Measurements from ENCODE around the gene DMRTC2. TPM values are rescaled to one million over a fixed set of nuclear protein-coding genes. Genes with fewer than 3 reads are reported as not detected.

The DMRTC2 gene
- total and polyA plus RNA-seq, 9 of the 15 experiments (the other 6 are each of a cell fraction or from before 2014, with no cell fraction given) = 0.03 TPM; not detected in 8

DNA sequence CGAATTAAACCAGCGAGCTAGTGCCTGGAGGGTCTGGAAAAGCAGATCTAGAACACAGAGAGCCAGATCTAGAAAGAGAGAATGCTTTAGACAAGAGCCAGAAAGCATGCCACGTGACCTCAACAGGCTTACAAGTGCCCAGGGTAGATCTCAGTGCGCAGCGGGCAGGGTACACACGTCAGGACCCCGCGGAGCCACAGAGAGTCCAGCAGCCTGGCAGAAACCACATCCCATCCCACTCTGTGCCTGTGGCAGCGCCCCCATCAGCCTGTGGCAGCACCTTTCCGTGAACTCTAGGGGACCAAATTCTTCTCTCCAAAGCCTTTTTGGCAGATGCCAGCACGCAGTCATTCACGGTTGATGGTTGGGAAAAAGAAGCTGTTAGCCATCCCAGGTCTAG lies 44.1 kb downstream of the DMRTC2 start:
- POLR2A ChIA-PET = interaction anchor here (0.7 to 1.3 kb wide), 3 partner anchors 10 to 30 kb away, joined by 3 to 4 read pairs (median 3); no protein-coding TSS in a partner anchor

More for the DNA sequence above, 44.1 kb downstream of the DMRTC2 start:
- 92% methylated on average over 11 of the region's 12 CpGs for WGBS (ENCODE audit: insufficient coverage, low coverage, missing lambda C conversion rate)
- Histone ChIP-seq H2AFZ (ENCODE audit: low read depth, low read length) (no peak overlapping the region), H3K4me3 (no peak overlapping the region), H3K36me3 (ENCODE audit: control insufficient read depth, insufficient read depth, low read length) (peaks cover 57% of the 10 kb centered on the region; the same call in 2 of the 3 replicates), H3K79me2 (ENCODE audit: control insufficient read depth, insufficient read depth, low read length) (peaks cover 32% of the 10 kb centered on the region), H3K27me3 (ENCODE audit: control insufficient read depth in 2 of 2, insufficient read depth in 2 of 2, low read length in 2 of 2) (no peaks in the 10 kb centered on the region), H3K27ac (ENCODE audit: extremely low read depth, low read depth, low read length) (no peak overlapping the region), H3K9me3 (replicated peaks; ENCODE audit: control insufficient read depth, insufficient read depth, low read depth, low read length) (no peaks in the 10 kb centered on the region), H3K9ac (ENCODE audit: insufficient read depth in 1 of 2, low read depth in 2 of 2, low read length in 2 of 2) (no peak overlapping the region; a peak in 1 of 4 replicates), H3K4me2 (ENCODE audit: insufficient read depth, low read length) (no peak overlapping the region), H3K4me1 (replicated peaks in 1 of 2; ENCODE audit: control insufficient read depth in 2 of 2, insufficient read depth in 2 of 2, low read length in 2 of 2) (peaks cover 15 to 40% of the 10 kb centered on the region in 2 experiments; a peak in 4 of 5 replicates), H4K20me1 (replicated peaks; ENCODE audit: control insufficient read depth, insufficient read depth, low read length) (0 out of 2 replicates have a peak, but pooled peaks cover 7% of the 10 kb centered on the region), H3K9me1 (ENCODE audit: control insufficient read depth, insufficient read depth, low read length) (no peaks in the 10 kb centered on the region)
- DNase-seq (ENCODE audit: extremely low read depth in 1 of 4, low spot score in 3 of 4) = no peak
- CTCF ChIA-PET (ENCODE audit: low intra/inter-chr PET ratio) = no interaction called here
- TF ChIP-seq PHF21A (IDR thresholded peaks at IDR 0.05; ENCODE audit: borderline replicate concordance, low read depth) = no peak
- TF ChIP-seq CEBPB (tag; IDR thresholded peaks at IDR 0.05) = no peak
- TF ChIP-seq, protein P1, sequence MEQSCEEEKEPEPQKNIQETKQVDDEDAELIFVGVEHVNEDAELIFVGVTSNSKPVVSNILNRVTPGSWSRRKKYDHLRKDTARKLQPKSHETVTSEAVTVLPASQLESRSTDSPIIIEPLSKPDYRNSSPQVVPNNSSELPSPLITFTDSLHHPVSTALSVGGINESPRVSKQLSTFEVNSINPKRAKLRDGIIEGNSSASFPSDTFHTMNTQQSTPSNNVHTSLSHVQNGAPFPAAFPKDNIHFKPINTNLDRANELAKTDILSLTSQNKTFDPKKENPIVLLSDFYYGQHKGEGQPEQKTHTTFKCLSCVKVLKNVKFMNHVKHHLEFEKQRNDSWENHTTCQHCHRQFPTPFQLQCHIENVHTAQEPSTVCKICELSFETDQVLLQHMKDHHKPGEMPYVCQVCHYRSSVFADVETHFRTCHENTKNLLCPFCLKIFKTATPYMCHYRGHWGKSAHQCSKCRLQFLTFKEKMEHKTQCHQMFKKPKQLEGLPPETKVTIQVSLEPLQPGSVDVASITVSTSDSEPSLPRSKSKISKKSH (CRISPR knock-in tag; IDR thresholded peaks at IDR 0.05) = no peak
- no peak for TF ChIP-seq ZNF232 (CRISPR knock-in tag; IDR thresholded peaks at IDR 0.05)
- TF ChIP-seq NR2F6 (CRISPR knock-in tag; IDR thresholded peaks at IDR 0.05) = no peak
- TF ChIP-seq FOSL1 (tag; conservative IDR thresholded peaks at IDR 0.05) = no peak
- TF ChIP-seq, protein P2, sequence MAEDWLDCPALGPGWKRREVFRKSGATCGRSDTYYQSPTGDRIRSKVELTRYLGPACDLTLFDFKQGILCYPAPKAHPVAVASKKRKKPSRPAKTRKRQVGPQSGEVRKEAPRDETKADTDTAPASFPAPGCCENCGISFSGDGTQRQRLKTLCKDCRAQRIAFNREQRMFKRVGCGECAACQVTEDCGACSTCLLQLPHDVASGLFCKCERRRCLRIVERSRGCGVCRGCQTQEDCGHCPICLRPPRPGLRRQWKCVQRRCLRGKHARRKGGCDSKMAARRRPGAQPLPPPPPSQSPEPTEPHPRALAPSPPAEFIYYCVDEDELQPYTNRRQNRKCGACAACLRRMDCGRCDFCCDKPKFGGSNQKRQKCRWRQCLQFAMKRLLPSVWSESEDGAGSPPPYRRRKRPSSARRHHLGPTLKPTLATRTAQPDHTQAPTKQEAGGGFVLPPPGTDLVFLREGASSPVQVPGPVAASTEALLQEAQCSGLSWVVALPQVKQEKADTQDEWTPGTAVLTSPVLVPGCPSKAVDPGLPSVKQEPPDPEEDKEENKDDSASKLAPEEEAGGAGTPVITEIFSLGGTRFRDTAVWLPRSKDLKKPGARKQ (CRISPR knock-in tag; IDR thresholded peaks at IDR 0.05) = no peak
- TF ChIP-seq SPI1 (IDR thresholded peaks at IDR 0.05; ENCODE audit: borderline replicate concordance, low read depth, low read length) = no peak
- TF ChIP-seq, protein P3, sequence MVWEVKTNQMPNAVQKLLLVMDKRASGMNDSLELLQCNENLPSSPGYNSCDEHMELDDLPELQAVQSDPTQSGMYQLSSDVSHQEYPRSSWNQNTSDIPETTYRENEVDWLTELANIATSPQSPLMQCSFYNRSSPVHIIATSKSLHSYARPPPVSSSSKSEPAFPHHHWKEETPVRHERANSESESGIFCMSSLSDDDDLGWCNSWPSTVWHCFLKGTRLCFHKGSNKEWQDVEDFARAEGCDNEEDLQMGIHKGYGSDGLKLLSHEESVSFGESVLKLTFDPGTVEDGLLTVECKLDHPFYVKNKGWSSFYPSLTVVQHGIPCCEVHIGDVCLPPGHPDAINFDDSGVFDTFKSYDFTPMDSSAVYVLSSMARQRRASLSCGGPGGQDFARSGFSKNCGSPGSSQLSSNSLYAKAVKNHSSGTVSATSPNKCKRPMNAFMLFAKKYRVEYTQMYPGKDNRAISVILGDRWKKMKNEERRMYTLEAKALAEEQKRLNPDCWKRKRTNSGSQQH (CRISPR knock-in tag; IDR thresholded peaks at IDR 0.05) = no peak
- no peak for TF ChIP-seq ZNF511 (CRISPR knock-in tag; IDR thresholded peaks at IDR 0.05)
- intact Hi-C loops (cut with micrococcal nuclease) = no loop called here
- BruUV-seq (replicated peaks) = no TSS peak
- no peak for FAIRE-seq
- in situ Hi-C loops (cut with MboI) = no loop called here
- ATAC-seq = no peak
